Inferior parietal cortex (tissue), 1 donor: ENCODE data around the gene BACH2.
"Not testable (repeated sequence)": the region's sequence is repeated elsewhere in the genome, so short reads cannot be mapped to it uniquely, and the experiment has no call there.

ENCODE experiments used
- DNase-seq: peaks from one replicate; pipeline ENCODE4 v3.0.0-alpha.2; 2016; ENCODE audit errors: extremely low spot score

BACH2 gene

DNA sequence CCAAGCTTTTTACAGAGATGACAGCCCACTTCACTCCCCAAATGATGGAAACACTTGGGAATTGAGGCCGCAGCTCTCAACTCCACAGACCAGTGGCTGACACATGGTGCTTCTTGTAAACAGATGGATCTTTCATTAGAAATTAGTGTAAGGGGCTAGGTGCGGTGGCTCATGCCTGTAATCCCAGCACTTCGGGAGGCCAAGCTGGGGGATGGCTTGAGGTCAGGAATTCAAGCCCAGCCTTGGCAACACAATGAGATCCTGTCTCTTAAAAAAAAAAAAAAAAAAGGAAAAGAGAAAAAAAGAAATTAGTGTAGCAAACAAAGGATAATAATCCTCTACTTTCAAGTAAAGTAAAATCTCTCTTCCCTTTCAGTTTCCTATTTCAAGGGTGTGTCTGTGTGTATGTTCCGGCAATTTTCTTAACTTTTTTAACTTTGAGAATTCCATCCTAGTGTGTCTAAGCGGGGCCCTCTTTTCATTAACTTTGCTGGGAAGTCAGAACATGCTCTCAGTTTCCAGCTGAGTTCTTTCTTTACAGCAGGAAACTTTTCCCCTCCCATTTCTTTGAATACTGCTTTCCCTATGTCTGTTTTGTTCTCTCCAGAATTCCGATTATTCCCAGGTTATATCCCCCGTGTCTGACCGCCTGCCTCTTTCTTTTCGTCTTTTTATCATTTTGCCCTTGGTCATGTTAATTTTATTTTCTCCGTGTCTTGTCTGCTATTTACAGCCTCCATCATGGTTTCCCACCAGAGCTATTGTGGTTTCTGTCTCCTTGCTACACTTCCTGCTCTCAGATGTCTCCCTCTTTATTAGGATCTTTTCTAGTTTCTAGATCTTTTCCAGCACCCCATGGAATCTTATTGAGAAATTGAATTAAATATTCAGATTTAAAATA, 386.4 kb downstream of the BACH2 start:
- not testable (repeated sequence) for DNase-seq

GRCh38 chr6:89895276-89895874, 401.3 kb downstream of the BACH2 start:
- no peak for DNase-seq

- no peak for DNase-seq
Observed at GRCh38 chr6:89894169-89894568, 402.5 kb downstream of the BACH2 start, which contains the start of gene GJA10. TSS of gene GJA10 (plus strand) at chr6:89894469. CDS start at chr6:89894469, 0 bp downstream.

- DNase-seq: not testable (repeated sequence)
Observed at GRCh38 chr6:89892577-89892976, 404.1 kb downstream of the BACH2 start.

GRCh38 chr6:89890845-89891528, 405.7 kb downstream of the BACH2 start:
- DNase-seq: not testable (repeated sequence)

- DNase-seq: no peak
Observed at GRCh38 chr6:89888871-89889270, 407.8 kb downstream of the BACH2 start.

DNA sequence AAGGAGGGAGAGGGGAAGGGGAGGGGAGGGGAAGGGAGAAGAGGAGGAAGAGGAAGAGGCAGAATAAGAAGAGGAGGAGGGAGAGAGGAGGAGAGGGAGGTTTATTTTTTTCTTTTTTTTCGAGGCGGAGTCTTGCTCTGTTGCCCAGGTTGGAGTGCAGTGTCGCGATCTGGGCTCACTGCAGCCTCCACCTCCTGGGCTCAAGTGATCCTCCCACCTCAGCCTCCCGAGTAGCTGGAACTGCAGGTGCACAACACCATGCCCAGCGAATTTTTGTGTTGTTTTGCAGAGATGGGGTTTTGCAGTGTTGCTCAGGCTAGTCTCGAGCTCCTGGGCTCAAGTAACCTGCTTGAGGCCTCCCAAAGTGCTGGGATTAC, 408.5 kb downstream of the BACH2 start:
- no peak for DNase-seq

DNA sequence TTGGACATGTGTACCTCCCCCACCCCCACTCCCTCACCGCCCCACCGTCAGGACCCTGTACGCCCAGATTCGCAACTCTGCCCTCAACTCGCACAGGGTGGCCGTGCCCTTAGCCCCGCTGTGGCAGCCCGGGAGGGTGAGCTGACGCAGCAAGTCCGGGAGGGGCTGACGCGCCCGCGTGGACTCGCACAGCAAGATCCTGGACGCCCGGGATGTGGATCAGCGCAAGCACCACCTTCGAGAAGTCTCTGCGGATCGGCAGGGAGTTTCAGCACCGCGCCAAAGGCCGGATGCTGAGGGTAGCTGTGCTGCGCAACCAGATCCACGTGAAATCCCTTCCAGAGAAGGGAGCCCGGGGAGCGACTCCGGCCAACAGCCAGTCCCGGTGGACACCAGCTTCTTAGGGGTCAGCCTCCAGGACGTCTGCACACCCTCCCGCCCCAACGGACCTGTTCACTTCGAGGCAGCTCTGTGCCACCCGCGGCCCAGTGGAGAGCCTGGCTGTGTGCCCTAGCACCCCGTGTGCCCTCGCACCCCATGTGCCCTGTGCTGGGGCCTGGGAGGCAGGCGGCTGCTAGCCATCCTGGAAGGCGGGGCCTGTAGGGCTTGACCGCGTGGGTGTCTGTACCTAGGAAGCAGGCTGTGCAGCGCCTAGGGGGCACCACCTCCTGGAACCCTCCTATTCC, 409.0 kb downstream of the BACH2 start:
- no peak for DNase-seq

- DNase-seq: no peak
Observed at GRCh38 chr6:89886378-89887120, 410.1 kb downstream of the BACH2 start.
